ENCODE measurements around the gene MOCOS. TPM values are rescaled to one million over a fixed set of nuclear protein-coding genes. Genes with fewer than 3 reads are reported as not detected.

MOCOS gene
- total RNA-seq, 1 experiment from 2014 or later, result 4.2 TPM

- TF ChIP-seq IRF2 (CRISPR knock-in tag; IDR thresholded peaks at IDR 0.05; ENCODE audit: borderline replicate concordance, low read depth) (no peak), GRHL2 (CRISPR knock-in tag; IDR thresholded peaks at IDR 0.05; ENCODE audit: insufficient replicate concordance, severe bottlenecking) (no peak), NFE2L1 (CRISPR knock-in tag; IDR thresholded peaks at IDR 0.05) (no peak), ZNF121 (CRISPR knock-in tag; IDR thresholded peaks at IDR 0.05) (no peak), ZNF671 (CRISPR knock-in tag; IDR thresholded peaks at IDR 0.05) (no peak), FOXP1 (CRISPR knock-in tag; IDR thresholded peaks at IDR 0.05; ENCODE audit: borderline replicate concordance) (no peak)
These were observed 115.4 kb downstream of the MOCOS start (continued) for GRCh38 chr18:36302676-36303075.

- H3K27ac Mint-ChIP-seq, result no peak overlapping the region
- H3K36me3 Mint-ChIP-seq, result no peaks in the 10 kb centered on the region
- POLR2A ChIA-PET, result no interaction called here
- DNase-seq (ENCODE audit: low spot score) (no peak), ATAC-seq (0 out of 2 replicates have a peak, but pooled peaks have one; percentile 35)
- H3K4me1 Mint-ChIP-seq, result peaks cover 13% of the 10 kb centered on the region
- peaks cover 27% of the 10 kb centered on the region for H3K27me3 Mint-ChIP-seq (ENCODE audit: low read depth)
- no peaks in the 10 kb centered on the region for H3K9me3 Mint-ChIP-seq
- H3K4me3 Mint-ChIP-seq, result no peak overlapping the region
- CTCF ChIA-PET, result interaction anchor here (1.2 kb wide), 1 partner anchor 109 kb away, joined by 5 read pairs; no protein-coding TSS in a partner anchor
- TF ChIP-seq ZBTB21 (CRISPR knock-in tag; IDR thresholded peaks at IDR 0.05; ENCODE audit: borderline replicate concordance) (no peak), PRDM15 (CRISPR knock-in tag; IDR thresholded peaks at IDR 0.05) (no peak), NR3C1 (CRISPR knock-in tag; conservative IDR thresholded peaks at IDR 0.05; ENCODE audit: low read depth) (no peak), ZMAT4 (CRISPR knock-in tag; IDR thresholded peaks at IDR 0.05) (no peak), HMGXB4 (CRISPR knock-in tag; IDR thresholded peaks at IDR 0.05) (no peak), FOXP1 (CRISPR knock-in tag; IDR thresholded peaks at IDR 0.05; ENCODE audit: borderline replicate concordance) (no peak), MAX (CRISPR knock-in tag; IDR thresholded peaks at IDR 0.05) (no peak), JAZF1 (CRISPR knock-in tag; IDR thresholded peaks at IDR 0.05) (no peak), ZNF317 (CRISPR knock-in tag; IDR thresholded peaks at IDR 0.05; ENCODE audit: borderline replicate concordance, low read depth) (no peak), AR (CRISPR knock-in tag; IDR thresholded peaks at IDR 0.05) (no peak), GABPB1 (CRISPR knock-in tag; IDR thresholded peaks at IDR 0.05) (no peak), ZNF219 (CRISPR knock-in tag; IDR thresholded peaks at IDR 0.05; ENCODE audit: borderline replicate concordance) (no peak), RORB (CRISPR knock-in tag; IDR thresholded peaks at IDR 0.05) (no peak), PRRX2 (CRISPR knock-in tag; IDR thresholded peaks at IDR 0.05) (no peak), CTCF (IDR thresholded peaks at IDR 0.05) (no peak), ZNF423 (CRISPR knock-in tag; IDR thresholded peaks at IDR 0.05) (no peak), NFE2L1 (CRISPR knock-in tag; IDR thresholded peaks at IDR 0.05) (no peak)
These were observed 116.0 kb downstream of the MOCOS start for GRCh38 chr18:36303211-36303844.
